Forelimb muscle (tissue), 1 donor: Measurements from ENCODE around the gene TP73. TPM values are rescaled to one million over a fixed set of nuclear protein-coding genes. Genes with fewer than 3 reads are reported as not detected.

ENCODE experiments used
- DNase-seq: peaks from one replicate; pipeline ENCODE4 v3.0.0-alpha.2; 2013; ENCODE audit warnings: low read depth
- polyA plus RNA-seq: library from polyadenylated mRNA; unstranded; fragments of 120-200 nt; gene quantifications from one replicate; pipeline ENCODE4 v1.2.1, GENCODE V29; 2013; ENCODE audit not compliant: insufficient read length

TP73 gene
- 1.0 TPM for polyA plus RNA-seq

GRCh38 chr1:3651930-3652547 lies at the start of gene TP73:
TSS of gene TP73 (plus strand) at chr1:3652516. CDS start at chr1:3682366, 29,850 bp downstream.
- no peak for DNase-seq

- DNase-seq = no peak
Observed at GRCh38 chr1:3603156-3603555, 49.2 kb upstream of the TP73 start.

GRCh38 chr1:3603571-3604467 lies 48.5 kb upstream of the TP73 start:
- DNase-seq = no peak

GRCh38 chr1:3604468-3604974 lies 47.8 kb upstream of the TP73 start:
- no peak for DNase-seq

GRCh38 chr1:3604997-3605823 lies 47.1 kb upstream of the TP73 start:
- no peak for DNase-seq

- no peak for DNase-seq
Observed at GRCh38 chr1:3606779-3607702, 45.3 kb upstream of the TP73 start.

- no peak for DNase-seq
Observed at GRCh38 chr1:3607703-3608065, 44.6 kb upstream of the TP73 start.

- no peak for DNase-seq
Observed at GRCh38 chr1:3608154-3608553, 44.2 kb upstream of the TP73 start.

- no peak for DNase-seq
Observed at GRCh38 chr1:3609016-3609768, 43.1 kb upstream of the TP73 start.

GRCh38 chr1:3609769-3610526 lies 42.4 kb upstream of the TP73 start:
- DNase-seq = no peak

GRCh38 chr1:3610527-3611169 lies 41.7 kb upstream of the TP73 start:
- no peak for DNase-seq

GRCh38 chr1:3611170-3612019 lies 40.9 kb upstream of the TP73 start, which contains the start of gene MEGF6:
TSS of gene MEGF6 (minus strand) at chr1:3611508. CDS start at chr1:3611268, 240 bp downstream.
- no peak for DNase-seq

GRCh38 chr1:3612123-3612522 lies 40.2 kb upstream of the TP73 start:
- DNase-seq = no peak

GRCh38 chr1:3614755-3615742 lies 37.3 kb upstream of the TP73 start:
- no peak for DNase-seq

GRCh38 chr1:3616861-3617260 lies 35.5 kb upstream of the TP73 start:
- DNase-seq = no peak

GRCh38 chr1:3617806-3618345 lies 34.4 kb upstream of the TP73 start:
- DNase-seq = no peak
